ENCODE measurements around the gene TGFBRAP1.
A peak's percentile ranks its signal among the peaks of the same experiment; 100 is the strongest.
"Not testable (repeated sequence)": the region's sequence is repeated elsewhere in the genome, so short reads cannot be mapped to it uniquely, and the experiment has no call there.

Gene TGFBRAP1

DNA sequence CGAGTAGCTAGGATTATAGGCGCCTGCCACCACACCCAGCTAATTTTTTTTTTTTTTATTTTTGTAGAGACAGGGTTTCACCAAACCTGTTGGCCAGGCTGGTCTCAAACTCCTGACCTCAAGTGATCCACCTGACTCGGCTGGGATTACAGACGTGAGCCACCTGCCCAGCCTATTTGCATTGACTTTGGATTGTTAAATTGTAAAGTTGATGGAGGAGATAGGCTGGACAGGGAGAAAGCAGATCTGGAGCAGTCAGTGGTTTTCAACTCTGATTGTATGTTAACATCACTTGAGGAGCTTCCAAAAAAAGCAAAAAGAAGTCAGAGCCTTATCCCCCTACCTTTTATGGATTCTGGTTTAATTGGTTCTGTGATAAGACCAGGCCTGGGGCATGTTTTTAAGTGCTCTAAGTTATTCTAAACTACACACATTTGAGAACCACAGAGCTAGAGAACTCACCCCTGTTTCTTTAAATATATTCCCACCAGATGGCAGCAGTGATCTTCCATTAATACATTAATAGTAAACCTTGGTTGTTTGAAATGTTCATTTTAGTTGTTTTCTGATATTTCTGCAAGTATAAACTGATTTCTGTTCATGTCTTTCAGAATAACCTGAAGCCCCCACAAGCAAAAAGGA, 15.3 kb upstream of the TGFBRAP1 start:
- peak; percentile 59 for DNase-seq

DNA sequence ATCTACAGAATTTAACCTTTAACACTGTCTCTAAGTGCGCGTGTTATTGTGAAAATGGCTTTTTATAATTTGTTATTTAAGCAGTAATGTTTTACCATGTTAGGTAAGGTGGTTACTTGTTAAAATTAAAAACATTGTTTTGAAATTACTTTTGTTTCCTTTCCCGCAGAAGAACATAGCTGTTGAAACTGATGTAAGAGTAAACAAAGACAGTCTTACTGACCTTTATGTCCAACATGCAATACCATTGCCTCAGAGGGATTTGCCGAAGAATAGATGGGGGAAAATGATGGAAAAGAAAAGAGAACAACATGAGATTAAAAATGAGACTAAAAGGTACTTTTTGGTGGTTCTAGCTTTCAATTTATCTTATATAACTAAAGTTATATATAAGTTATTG, 9.9 kb upstream of the TGFBRAP1 start:
- DNase-seq: no peak

- DNase-seq: no peak
Measured at GRCh38 chr2:105338020-105338385, 8.5 kb upstream of the TGFBRAP1 start.

GRCh38 chr2:105337122-105338019, 7.8 kb upstream of the TGFBRAP1 start, which contains the start of gene C2orf49:
TSS of gene C2orf49 (plus strand) at chr2:105337540. CDS start at chr2:105337588, 48 bp downstream.
- peak; percentile 86 for DNase-seq

GRCh38 chr2:105336786-105337121, 7.2 kb upstream of the TGFBRAP1 start:
- DNase-seq: no peak

DNA sequence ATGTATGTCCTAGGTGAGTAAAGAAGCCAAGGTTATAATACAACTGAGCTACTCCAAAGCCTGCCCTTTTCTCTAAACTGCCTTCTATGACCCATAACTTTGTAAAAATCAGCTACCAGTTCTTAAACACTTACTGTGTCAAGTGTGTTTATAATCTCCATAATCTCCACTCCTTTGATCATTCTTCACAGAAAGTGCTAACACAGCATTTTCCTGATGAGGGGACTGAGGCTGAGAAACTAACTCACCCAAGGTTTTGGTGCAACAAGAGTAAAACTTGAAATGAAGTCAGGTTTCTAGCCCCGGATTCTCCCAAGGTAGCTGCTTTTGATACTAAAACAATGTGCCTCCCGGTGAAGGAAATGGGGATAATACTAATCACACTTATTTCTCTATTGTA, 5.9 kb upstream of the TGFBRAP1 start:
- DNase-seq: no peak

DNA sequence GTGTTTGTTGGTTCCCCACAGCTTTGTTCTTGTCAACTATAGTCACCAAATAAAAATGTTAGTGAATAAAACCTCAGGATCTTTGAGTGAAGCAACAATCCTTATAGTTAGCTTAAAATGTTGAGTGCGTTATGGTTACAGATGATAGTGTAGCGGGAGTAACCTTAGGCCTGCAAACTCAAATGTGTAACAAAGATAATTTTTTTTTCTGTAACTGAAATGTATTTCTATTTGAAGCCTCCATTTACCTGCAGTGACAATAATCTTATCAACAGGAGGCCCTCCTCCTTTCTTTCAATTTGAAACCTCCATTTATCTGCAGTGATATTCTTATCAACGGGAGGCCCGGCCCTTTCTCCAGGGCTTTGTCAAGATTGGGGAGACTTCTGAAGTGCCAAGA, 4.7 kb upstream of the TGFBRAP1 start:
- DNase-seq: no peak

DNA sequence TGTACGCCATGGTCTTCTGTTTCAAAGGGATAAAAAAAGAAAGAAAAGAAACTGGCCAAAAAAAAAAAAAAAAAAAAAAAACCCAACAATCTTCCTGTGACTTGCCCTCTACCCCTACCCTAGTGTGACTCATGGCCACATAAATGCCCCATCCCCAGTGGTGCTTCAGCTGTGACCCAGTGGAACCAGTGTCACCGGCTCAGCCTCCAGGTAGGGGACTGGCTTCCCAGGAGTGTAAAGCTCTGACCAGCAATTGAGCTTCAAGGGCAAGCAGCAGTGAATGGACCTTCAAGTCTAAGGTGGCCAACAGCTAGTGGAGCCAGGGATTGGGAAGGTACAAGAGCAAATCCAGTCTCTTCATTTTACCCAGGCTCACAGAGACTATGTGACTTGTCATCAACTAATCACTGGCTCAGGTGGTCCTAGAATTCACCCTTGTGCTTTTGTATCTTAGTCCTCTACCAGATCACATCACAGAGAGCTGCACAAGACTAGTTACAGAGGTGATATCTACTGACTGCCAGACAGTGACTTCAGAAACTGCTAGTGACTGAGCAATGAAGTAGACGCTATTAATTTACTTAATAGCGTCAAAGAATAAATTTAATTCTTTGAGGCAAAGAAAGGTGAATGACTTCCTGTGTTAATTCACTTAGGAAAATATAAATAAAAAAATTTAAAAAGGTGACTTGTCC, 1.3 kb upstream of the TGFBRAP1 start:
- no peak for DNase-seq

- DNase-seq: no peak
Measured at GRCh38 chr2:105329197-105329554, 359 bp downstream of the TGFBRAP1 start.

- peak; percentile 79 for DNase-seq
Measured at GRCh38 chr2:105328281-105329196, 996 bp downstream of the TGFBRAP1 start.

DNA sequence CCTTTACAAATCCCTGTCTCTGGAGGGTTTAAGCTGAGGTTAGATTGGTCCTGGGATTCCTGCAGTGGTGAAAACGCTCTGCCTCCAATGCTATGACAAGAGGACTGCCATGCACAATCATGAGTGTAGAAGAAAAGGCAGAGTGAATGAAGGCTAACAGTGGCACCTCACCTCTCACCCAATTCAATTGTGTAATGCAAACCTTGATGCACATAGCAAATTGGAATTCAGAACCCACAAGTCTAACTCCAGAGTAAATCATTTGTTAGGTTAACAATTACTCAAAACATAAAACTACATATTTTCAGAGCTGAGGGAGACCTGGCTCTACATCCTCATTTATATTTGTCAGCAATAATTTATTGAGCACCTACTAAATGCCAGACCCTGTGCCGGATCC, 1.8 kb downstream of the TGFBRAP1 start:
- no peak for DNase-seq

- not testable (repeated sequence) for DNase-seq
Measured at GRCh38 chr2:105327271-105327670, 2.3 kb downstream of the TGFBRAP1 start.

GRCh38 chr2:105325389-105325963, 4.1 kb downstream of the TGFBRAP1 start:
- peak; percentile 86 for DNase-seq

DNA sequence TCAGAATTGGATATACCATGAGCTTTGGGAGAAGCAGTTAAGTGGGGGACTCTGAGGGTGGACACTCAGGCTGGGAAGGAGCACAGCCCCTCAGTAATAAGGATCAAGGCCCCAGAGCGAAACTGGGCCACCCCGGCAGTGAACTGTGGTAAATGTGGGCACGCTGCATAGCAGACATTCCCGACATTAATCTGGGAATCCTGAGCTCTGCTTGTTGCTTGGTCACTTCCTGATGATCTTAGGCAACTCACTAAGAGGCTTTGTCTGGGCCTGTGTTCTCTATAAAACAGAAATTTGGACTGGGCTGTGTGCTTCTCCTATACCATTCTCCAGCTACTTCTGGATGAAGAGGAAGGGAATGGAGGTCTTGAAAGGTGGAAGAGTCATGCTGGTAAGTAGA, 4.8 kb downstream of the TGFBRAP1 start:
- peak; percentile 88 for DNase-seq

GRCh38 chr2:105324101-105324500, 5.4 kb downstream of the TGFBRAP1 start:
- DNase-seq: no peak

DNA sequence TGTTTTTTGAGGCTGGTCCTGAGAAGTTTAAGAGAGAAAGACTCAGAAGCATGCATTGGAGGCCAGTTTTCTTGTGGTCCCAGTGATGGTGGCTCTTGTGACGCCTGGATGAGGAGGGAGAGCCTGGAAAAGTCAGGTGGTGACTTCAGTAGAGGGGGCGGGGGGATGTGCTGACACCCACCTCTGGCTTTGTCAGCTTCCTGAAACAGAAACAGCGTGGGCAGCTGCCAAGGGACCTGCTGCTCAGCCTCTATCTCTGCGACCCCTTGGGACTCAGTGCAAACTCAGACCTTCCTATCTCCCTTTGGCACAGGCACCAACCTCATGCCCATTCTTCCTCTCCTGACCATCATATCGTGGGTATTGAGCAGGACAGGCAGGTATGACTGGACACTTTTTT, 6.4 kb downstream of the TGFBRAP1 start:
- DNase-seq: no peak

GRCh38 chr2:105321875-105322646, 7.5 kb downstream of the TGFBRAP1 start:
- DNase-seq: peak; percentile 54

DNA sequence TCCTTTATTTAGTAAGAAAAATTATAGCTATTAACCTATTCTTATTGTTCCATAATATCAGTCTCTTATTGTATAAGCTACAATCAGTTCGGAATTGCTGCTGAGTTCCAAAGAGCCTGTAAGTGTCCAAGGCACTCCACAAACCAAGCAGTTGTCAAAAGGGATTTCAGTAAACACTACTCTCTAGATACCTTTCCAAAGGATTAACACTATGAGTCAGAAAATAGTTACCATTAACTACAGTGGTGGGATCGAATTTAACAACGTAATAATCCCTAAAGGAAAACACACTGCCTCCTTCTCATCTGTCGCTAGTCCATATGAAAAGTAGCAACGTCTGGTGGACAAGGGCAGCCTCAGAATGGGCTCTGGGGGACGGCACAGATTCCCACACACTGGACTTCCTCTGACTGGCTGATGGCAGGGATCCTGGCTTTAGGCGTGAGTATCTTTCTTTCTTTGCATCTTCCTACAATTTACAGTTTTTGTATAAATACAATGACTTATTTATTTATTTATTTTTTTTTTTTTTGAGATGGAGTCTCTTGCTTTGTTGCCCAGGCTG, 8.8 kb downstream of the TGFBRAP1 start:
- no peak for DNase-seq

DNA sequence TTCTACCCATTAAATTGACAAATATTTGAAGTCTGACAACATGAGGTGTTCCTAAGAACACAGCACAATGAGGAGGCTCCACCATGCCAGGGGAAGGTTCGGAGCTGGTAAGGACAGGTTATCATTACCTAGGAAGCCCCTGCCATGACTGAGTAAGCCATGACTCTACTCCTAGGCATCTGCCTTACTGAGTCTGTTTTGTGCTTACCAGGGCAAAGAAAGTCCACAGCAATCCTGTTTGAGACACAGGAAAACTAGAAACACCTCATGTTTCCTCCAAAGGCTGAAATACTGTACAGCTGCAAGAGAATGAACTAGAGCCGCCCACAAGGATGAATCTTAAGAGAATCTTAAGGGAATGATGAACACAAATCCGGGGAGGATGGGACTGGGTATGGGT, 11.6 kb downstream of the TGFBRAP1 start:
- no peak for DNase-seq

DNA sequence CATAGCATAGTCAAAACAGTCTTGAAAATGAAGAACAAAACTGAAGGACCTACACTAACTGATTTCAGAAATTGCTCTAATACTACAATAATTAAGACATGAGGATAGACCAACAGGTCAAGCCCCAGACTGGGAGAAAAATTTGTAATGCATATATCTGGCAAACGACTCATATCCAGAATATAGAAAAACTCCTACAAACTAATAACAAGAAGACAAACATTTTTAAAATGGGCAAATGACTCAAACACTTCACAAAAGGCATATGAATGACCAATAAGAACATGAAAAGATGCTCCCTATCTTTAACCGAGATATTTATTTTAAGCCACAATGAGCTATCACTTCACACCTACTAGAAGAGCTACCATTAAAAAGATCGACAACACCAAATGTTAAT, 14.2 kb downstream of the TGFBRAP1 start:
- no peak for DNase-seq

GRCh38 chr2:105313877-105314276, 15.7 kb downstream of the TGFBRAP1 start:
- DNase-seq: no peak
